ENCODE results near the gene ADAM22.

Gene ADAM22

DNA sequence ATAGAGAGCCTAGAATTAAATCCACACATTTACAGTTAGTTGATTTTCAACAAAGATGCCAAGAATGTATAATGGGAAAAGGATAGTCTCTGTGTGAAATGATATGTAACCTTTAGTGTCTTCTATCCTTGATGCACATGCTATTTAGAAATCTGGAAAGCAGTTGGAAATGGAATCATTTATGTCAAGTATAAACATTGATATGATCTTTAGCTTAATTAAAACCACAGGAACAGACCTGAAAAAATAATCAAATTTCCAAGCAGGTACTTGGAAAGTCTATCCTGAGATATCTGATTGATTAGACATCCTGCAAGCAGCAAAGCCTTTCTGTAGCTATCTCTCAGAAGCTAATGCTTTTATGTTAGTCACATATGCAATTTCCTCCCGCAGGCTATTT, 310.2 kb downstream of the ADAM22 start:
- in situ Hi-C loops (cut with MboI; ENCODE audit: low sequenced_read_pairs): loop anchor here (10.0 kb wide), 1 partner anchor 111 kb away; no protein-coding TSS in a partner anchor

Measured in HL-60/S4 treated with phorbol 12-myristate 13-acetate at 8.2 ng/mL for 4 days and 3 days (cell line).